ENCODE measurements around the gene HDAC4.

- TF ChIP-seq, protein P1, sequence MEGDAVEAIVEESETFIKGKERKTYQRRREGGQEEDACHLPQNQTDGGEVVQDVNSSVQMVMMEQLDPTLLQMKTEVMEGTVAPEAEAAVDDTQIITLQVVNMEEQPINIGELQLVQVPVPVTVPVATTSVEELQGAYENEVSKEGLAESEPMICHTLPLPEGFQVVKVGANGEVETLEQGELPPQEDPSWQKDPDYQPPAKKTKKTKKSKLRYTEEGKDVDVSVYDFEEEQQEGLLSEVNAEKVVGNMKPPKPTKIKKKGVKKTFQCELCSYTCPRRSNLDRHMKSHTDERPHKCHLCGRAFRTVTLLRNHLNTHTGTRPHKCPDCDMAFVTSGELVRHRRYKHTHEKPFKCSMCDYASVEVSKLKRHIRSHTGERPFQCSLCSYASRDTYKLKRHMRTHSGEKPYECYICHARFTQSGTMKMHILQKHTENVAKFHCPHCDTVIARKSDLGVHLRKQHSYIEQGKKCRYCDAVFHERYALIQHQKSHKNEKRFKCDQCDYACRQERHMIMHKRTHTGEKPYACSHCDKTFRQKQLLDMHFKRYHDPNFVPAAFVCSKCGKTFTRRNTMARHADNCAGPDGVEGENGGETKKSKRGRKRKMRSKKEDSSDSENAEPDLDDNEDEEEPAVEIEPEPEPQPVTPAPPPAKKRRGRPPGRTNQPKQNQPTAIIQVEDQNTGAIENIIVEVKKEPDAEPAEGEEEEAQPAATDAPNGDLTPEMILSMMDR (IDR thresholded peaks at IDR 0.05) = no peak
- no peak for TF ChIP-seq REST (IDR thresholded peaks at IDR 0.05; ENCODE audit: insufficient read depth in 1 of 2, low read depth in 2 of 2, low read length in 1 of 2)
Observed at GRCh38 chr2:239370876-239371725, 29.7 kb downstream of the HDAC4 start.
